HEK293T (cell line): ENCODE measurements around the gene ADCYAP1.

Experiments used
- ARNT ChIP-seq: fragments of 450-650 bp; IDR thresholded peaks from 2 replicates; pipeline ENCODE4 v1.6.1; 2017; ENCODE audit warnings: mild to moderate bottlenecking
- BHLHE40 ChIP-seq: fragments of 450-650 bp; IDR thresholded peaks from 2 replicates; pipeline ENCODE4 v1.6.1; 2016; ENCODE audit warnings: mild to moderate bottlenecking, moderate library complexity, borderline replicate concordance
- ELF4 ChIP-seq: fragments of 450-650 bp; IDR thresholded peaks from 2 replicates; pipeline ENCODE4 v1.6.1; 2017; ENCODE audit warnings: antibody characterized with exemption
- FOXA1 ChIP-seq: fragments of 450-650 bp; IDR thresholded peaks from 2 replicates; pipeline ENCODE4 v1.6.1; 2016; ENCODE audit warnings: mild to moderate bottlenecking
- FOXK2 ChIP-seq: fragments of 450-650 bp; IDR thresholded peaks from 2 replicates; pipeline ENCODE4 v1.6.1; 2016; ENCODE audit warnings: mild to moderate bottlenecking
- FOXM1 ChIP-seq: fragments of 450-650 bp; IDR thresholded peaks from 2 replicates; pipeline ENCODE4 v1.6.1; 2017; ENCODE audit warnings: mild to moderate bottlenecking, borderline replicate concordance
- L3MBTL2 ChIP-seq: fragments of 450-650 bp; conservative IDR thresholded peaks from 2 replicates; pipeline ENCODE4 v1.6.1; 2016; ENCODE audit warnings: mild to moderate bottlenecking
- LEF1 ChIP-seq: fragments of 450-650 bp; IDR thresholded peaks from 2 replicates; pipeline ENCODE4 v1.6.1; 2017; ENCODE audit warnings: mild to moderate bottlenecking, borderline replicate concordance
- SP1 ChIP-seq: fragments of 450-650 bp; IDR thresholded peaks from 2 replicates; pipeline ENCODE4 v1.6.1; 2017
- SUZ12 ChIP-seq: fragments of 450-650 bp; IDR thresholded peaks from 2 replicates; pipeline ENCODE4 v1.6.1; 2016; ENCODE audit warnings: mild to moderate bottlenecking
- ZNF384 ChIP-seq: fragments of 450-650 bp; IDR thresholded peaks from 2 replicates; pipeline ENCODE4 v1.6.1; 2016

GRCh38 chr18:867257-867656 lies 37.4 kb upstream of the ADCYAP1 start:
- TF ChIP-seq SP1 (no peak), FOXM1 (no peak), FOXK2 (no peak), ELF4 (no peak), ZNF384 (no peak), SUZ12 (no peak), L3MBTL2 (no peak), ARNT (no peak), FOXA1 (no peak), BHLHE40 (no peak), LEF1 (no peak)
